Heart left ventricle (tissue), 16 donors: ENCODE data around the gene TRPM1. TPM values are rescaled to one million over a fixed set of nuclear protein-coding genes. Genes with fewer than 3 reads are reported as not detected.

Experiments used
- ATAC-seq, 4 donors: fragments of 200-7000 bp; cut with Tn5 transposase; one replicate each; pipeline ENCODE4 v1.9.1; 2020 to 2022; ENCODE audit warnings: moderate library complexity in 4 of 4, mild to moderate bottlenecking in 3 of 4, moderate number of reproducible peaks in 1 of 4
- DNase-seq, 5 donors: peaks; one replicate each; pipeline ENCODE4 v3.0.0-alpha.2; 2020
- H3K27ac ChIP-seq, 12 donors: fragments of 200-600 bp; sonication (generic) in 4 of 12; one replicate each; pipeline versions ENCODE4 v1.5.0 to v1.8.0; 2016 to 2022; ENCODE audit warnings: mild to moderate bottlenecking in 2 of 12
- H3K27me3 ChIP-seq, 9 donors: fragments of 200-600 bp; sonication (generic) in 2 of 9; one replicate each; pipeline versions ENCODE4 v1.5.1 to v1.8.0; 2016 to 2022; ENCODE audit warnings: mild to moderate bottlenecking in 3 of 9
- H3K36me3 ChIP-seq, 9 donors: fragments of 200-600 bp; sonication (generic) in 2 of 9; one replicate each; pipeline versions ENCODE4 v1.5.0 to v1.8.0; 2018 to 2022; ENCODE audit warnings: mild to moderate bottlenecking in 2 of 9
- H3K4me1 ChIP-seq, 12 donors: fragments of 200-600 bp; sonication (generic) in 4 of 12; one replicate each; pipeline versions ENCODE4 v1.5.0 to v1.8.0; 2016 to 2022; ENCODE audit warnings: mild to moderate bottlenecking in 3 of 12
- H3K4me3 ChIP-seq, 12 donors: fragments of 200-600 bp; sonication (generic) in 4 of 12; one replicate each; pipeline versions ENCODE4 v1.5.0 to v1.8.0; 2017 to 2022; ENCODE audit warnings: mild to moderate bottlenecking in 9 of 12, moderate library complexity in 4 of 12
- H3K9me3 ChIP-seq, 12 donors: fragments of 200-600 bp; sonication (generic) in 4 of 12; one replicate each; pipeline versions ENCODE4 v1.5.0 to v1.8.0; 2016 to 2022; ENCODE audit warnings: mild to moderate bottlenecking in 1 of 12
- CTCF ChIP-seq, 12 donors: fragments of 200-600 bp; sonication (generic) in 4 of 12; IDR thresholded peaks; one replicate each; pipeline versions ENCODE4 v1.5.0 to v1.8.0; 2018 to 2022; ENCODE audit warnings: antibody characterized with exemption in 12 of 12, mild to moderate bottlenecking in 5 of 12
- POLR2A ChIP-seq, 2 donors: fragments of 450-650 bp; IDR thresholded peaks; one replicate each; pipeline ENCODE4 v1.6.1; 2017; ENCODE audit warnings: antibody characterized with exemption in 2 of 2, mild to moderate bottlenecking in 2 of 2, moderate library complexity in 2 of 2
- WGBS, 4 donors: extraction: QIAGEN DNeasy Blood & Tissue Kit in 2 of 4; methylation state at CpG; one replicate each; pipeline versions ENCODE4 v1.1.5 to v1.1.7; 2013 to 2018; 5-methylcytosine and 5-hydroxymethylcytosine counted together
- intact Hi-C, 10 donors: fragments of 100-400 bp; cut with DNase I; formaldehyde crosslinking; loops; one replicate each; pipeline versions ENCODE4 v1.11.1 to v1.14.2; 2022
- polyA plus RNA-seq, 2 donors: library from polyadenylated mRNA; stranded (reverse); fragments of 200-250 nt; gene quantifications; one replicate each; pipeline ENCODE4 v1.2.3, GENCODE V29; 2013
- total RNA-seq, 9 donors: library from RNA; depleted of rRNA in 2 of 9; stranded (reverse); fragments of >200 nt in 2 of 9; fragmentation: NEBNext Ultra II Directional in 3 of 9; extraction: Animal tissue kit (Norgen Biotek cat#: 25700) in 3 of 9; gene quantifications; one replicate each; pipeline versions ENCODE4 v1.1.0 to v1.2.4, GENCODE V29; 2016 to 2023
- donor health status: ischemic (EF 13 %, LVEDD 7.1; RV severe dilation, severe dysfunction).
- donor health status: healthy with polysubstance abuse.
- donor health status: DM: no; HTN: yes; CAD: no.
- donor health status: DM: no; HTN: no; CAD: no.
- donor health status: ischemic (EF 25% LVEDD 6.9; RV normal size, moderate dysfunction).
- donor health status: ischemic (EF 25% LVEDD 5.7; RV mildly dilated, moderate dysfunction).
- donor health status: healthy.
- donor health status: DM: yes; HTN: yes; CAD: no.
- donor health status: ischemic (EF 35%, LVEDD 5.7; RV mildly dilated, moderate dysfunction).
- donor health status: nonischemic (EF 11% LVEDD 7.7; RV severe dilation, severe dysfunction).
- donor health status: DM: yes; HTN: yes; CAD: no.
- donor health status: PGD.
- donor health status: ischemic (EF 29% LVEDD 5.4; RV normal size, mild dysfunction).
- donor health status: nonischemic (EF 23%, LVEDD 6.1; RV moderate dilation, normal function).

TRPM1 gene
- total and polyA plus RNA-seq, 11 donors: 0.25 TPM; not detected in 10

DNA sequence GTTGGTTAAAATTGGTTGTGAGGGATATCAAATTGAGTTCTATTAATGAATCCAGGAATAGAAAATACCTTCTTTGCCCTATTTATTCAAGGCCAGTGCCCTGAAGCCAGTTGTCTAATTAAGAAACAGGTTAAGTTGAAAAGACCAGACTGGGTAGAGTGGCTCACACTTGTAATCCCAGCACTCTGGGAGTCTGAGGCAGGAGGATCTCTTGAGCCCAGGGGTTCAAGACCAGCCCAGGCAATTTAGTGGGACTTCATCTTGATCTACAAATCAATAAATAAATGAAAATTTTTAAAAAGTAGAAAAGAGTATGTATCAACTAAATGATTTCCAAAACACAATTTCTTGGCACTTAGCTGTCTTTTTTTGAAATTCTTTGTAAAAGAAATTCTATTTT, 40.3 kb upstream of the TRPM1 start:
- intact Hi-C loops: loop anchor here in 1 of 10 donors (10.0 kb wide), 1 partner anchor 53 kb away; no protein-coding TSS in a partner anchor
- H3K9me3 ChIP-seq: no peaks in the 10 kb centered on the region

GRCh38 chr15:31136607-31137328, 35.2 kb upstream of the TRPM1 start:
- Histone ChIP-seq H3K9me3 (peaks cover 0 to 6% (median 0%) of the 10 kb centered on the region in 12 donors), H3K27ac (no peak overlapping the region), H3K4me3 (no peak overlapping the region), H3K36me3 (no peaks in the 10 kb centered on the region), H3K27me3 (no peaks in the 10 kb centered on the region), H3K4me1 (no peaks in the 10 kb centered on the region)
- intact Hi-C loops: loop anchor here in 3 of 10 donors (10.0 kb wide), 3 partner anchors 152 to 472 kb away; no protein-coding TSS in a partner anchor
- no peak for DNase-seq
- ATAC-seq: no peak
- 60 to 71% (median 66%) methylated on average over 6 of the region's 6 CpGs for WGBS, 4 donors
- TF ChIP-seq CTCF (IDR thresholded peaks at IDR 0.05): no peak
- no peak for TF ChIP-seq POLR2A (IDR thresholded peaks at IDR 0.05)

More for the DNA sequence above, 40.3 kb upstream of the TRPM1 start:
- H3K36me3 ChIP-seq: no peaks in the 10 kb centered on the region
- H3K4me3 ChIP-seq: no peak overlapping the region
- TF ChIP-seq POLR2A (IDR thresholded peaks at IDR 0.05) (no peak), CTCF (IDR thresholded peaks at IDR 0.05) (no peak)
- no peaks in the 10 kb centered on the region for H3K27me3 ChIP-seq
- ATAC-seq (no peak), DNase-seq (no peak)
- no peaks in the 10 kb centered on the region for H3K4me1 ChIP-seq
- H3K27ac ChIP-seq: no peak overlapping the region

GRCh38 chr15:31136016-31136415, 34.5 kb upstream of the TRPM1 start:
- no peaks in the 10 kb centered on the region for H3K36me3 ChIP-seq
- H3K9me3 ChIP-seq: peaks cover 0 to 6% (median 0%) of the 10 kb centered on the region in 12 donors
- DNase-seq (no peak), ATAC-seq (no peak)
- WGBS, 4 donors: 70 to 75% (median 74%) methylated on average over 8 to 9 of the region's 9 CpGs
- H3K27me3 ChIP-seq: no peaks in the 10 kb centered on the region
- no peak overlapping the region for H3K27ac ChIP-seq
- H3K4me1 ChIP-seq: no peaks in the 10 kb centered on the region
- intact Hi-C loops: loop anchor here in 3 of 10 donors (10.0 kb wide), 3 partner anchors 151 to 471 kb away; no protein-coding TSS in a partner anchor
- H3K4me3 ChIP-seq: no peak overlapping the region
- TF ChIP-seq CTCF (IDR thresholded peaks at IDR 0.05) (no peak), POLR2A (IDR thresholded peaks at IDR 0.05) (no peak)

- WGBS, 4 donors: 66 to 82% (median 70%) methylated on average over 6 of the region's 6 CpGs
- H3K4me3 ChIP-seq: no peak overlapping the region
- H3K27me3 ChIP-seq: no peaks in the 10 kb centered on the region
- no peak overlapping the region for H3K27ac ChIP-seq
- intact Hi-C loops: loop anchor here in 3 of 10 donors (10.0 kb wide), 3 partner anchors 151 to 471 kb away; no protein-coding TSS in a partner anchor
- ATAC-seq (no peak), DNase-seq (no peak)
- no peaks in the 10 kb centered on the region for H3K36me3 ChIP-seq
- H3K9me3 ChIP-seq: peaks cover 0 to 6% (median 0%) of the 10 kb centered on the region in 12 donors
- TF ChIP-seq CTCF (IDR thresholded peaks at IDR 0.05): no peak
- no peak for TF ChIP-seq POLR2A (IDR thresholded peaks at IDR 0.05)
- no peaks in the 10 kb centered on the region for H3K4me1 ChIP-seq
These were observed 34.0 kb upstream of the TRPM1 start for GRCh38 chr15:31135523-31135922.
